PC-3 (cell line): Measurements from ENCODE around the gene UNC45B.

ENCODE experiments used
- CTCF ChIP-seq: fragments of 300-600 bp; sonication (generic); conservative IDR thresholded peaks from 2 replicates; pipeline ENCODE4 v1.5.1; 2017; ENCODE audit warnings: antibody characterized with exemption, low read depth, mild to moderate bottlenecking, low read length
- EZH2 ChIP-seq: fragments of 300-600 bp; sonication (generic); IDR thresholded peaks from one replicate; pipeline ENCODE4 v1.6.1; 2017; ENCODE audit warnings: antibody characterized with exemption, mild to moderate bottlenecking, low read length; ENCODE audit not compliant: unreplicated experiment
- EZH2phosphoT487 ChIP-seq: fragments of 300-600 bp; sonication (generic); IDR thresholded peaks from 2 replicates; pipeline ENCODE4 v1.6.1; 2018; ENCODE audit warnings: mild to moderate bottlenecking, antibody characterized with exemption, low read length, borderline replicate concordance

- TF ChIP-seq CTCF (no peak), EZH2 (no peak), EZH2phosphoT487 (no peak)
Observed at GRCh38 chr17:35155246-35155645, 7.6 kb downstream of the UNC45B start.
